LNCaP clone FGC (cell line): ENCODE data around the gene VPS35.

ENCODE experiments used
- DNase-seq: peaks from one replicate; pipeline ENCODE4 v3.0.0-alpha.2; 2011; ENCODE audit warnings: low read depth
- H3K4me3 ChIP-seq: 2 replicates; pipeline ENCODE4 v1.5.1; 2011; ENCODE audit warnings: mild to moderate bottlenecking, low read depth, low read length, control low read depth
- CTCF ChIP-seq: IDR thresholded peaks from 2 replicates; pipeline ENCODE4 v1.5.1; 2012; ENCODE audit warnings: mild to moderate bottlenecking; ENCODE audit not compliant: control insufficient read depth, insufficient read depth; ENCODE audit errors: extremely low read depth

Gene VPS35

GRCh38 chr16:46688654-46689364, at the start of gene VPS35:
TSS of gene VPS35 (minus strand) at chr16:46689178. CDS start at chr16:46689133, 45 bp downstream.
- peak; percentile 23; the same call in 1 of the 2 replicates for TF ChIP-seq CTCF
- peak; percentile 96 for DNase-seq
- peak within 1 kb of the TSS; percentile 97 for H3K4me3 ChIP-seq

- TF ChIP-seq CTCF = no peak
- H3K4me3 ChIP-seq = no peak overlapping the region
- DNase-seq = no peak
Observed at GRCh38 chr16:46737621-46738214, 48.7 kb upstream of the VPS35 start.

- H3K4me3 ChIP-seq = no peak overlapping the region
- no peak for DNase-seq
- no peak for TF ChIP-seq CTCF
Observed at GRCh38 chr16:46736695-46737094, 47.7 kb upstream of the VPS35 start.

GRCh38 chr16:46733319-46733830, 44.4 kb upstream of the VPS35 start:
- no peak for DNase-seq
- TF ChIP-seq CTCF = no peak
- no peak overlapping the region for H3K4me3 ChIP-seq

GRCh38 chr16:46732561-46732960, 43.6 kb upstream of the VPS35 start:
- DNase-seq = no peak
- no peak for TF ChIP-seq CTCF
- no peak overlapping the region for H3K4me3 ChIP-seq

- no peak for TF ChIP-seq CTCF
Observed at GRCh38 chr16:46731691-46732555, 42.9 kb upstream of the VPS35 start.

More at GRCh38 chr16:46731691-46732555, 42.9 kb upstream of the VPS35 start:
- H3K4me3 ChIP-seq = no peak overlapping the region
- no peak for DNase-seq
